ENCODE data around the gene STK11IP. TPM values are rescaled to one million over a fixed set of nuclear protein-coding genes. Genes with fewer than 3 reads are reported as not detected.

Gene STK11IP
- total RNA-seq, 2 experiments from 2014 or later: 23.5 to 26.1 TPM

DNA sequence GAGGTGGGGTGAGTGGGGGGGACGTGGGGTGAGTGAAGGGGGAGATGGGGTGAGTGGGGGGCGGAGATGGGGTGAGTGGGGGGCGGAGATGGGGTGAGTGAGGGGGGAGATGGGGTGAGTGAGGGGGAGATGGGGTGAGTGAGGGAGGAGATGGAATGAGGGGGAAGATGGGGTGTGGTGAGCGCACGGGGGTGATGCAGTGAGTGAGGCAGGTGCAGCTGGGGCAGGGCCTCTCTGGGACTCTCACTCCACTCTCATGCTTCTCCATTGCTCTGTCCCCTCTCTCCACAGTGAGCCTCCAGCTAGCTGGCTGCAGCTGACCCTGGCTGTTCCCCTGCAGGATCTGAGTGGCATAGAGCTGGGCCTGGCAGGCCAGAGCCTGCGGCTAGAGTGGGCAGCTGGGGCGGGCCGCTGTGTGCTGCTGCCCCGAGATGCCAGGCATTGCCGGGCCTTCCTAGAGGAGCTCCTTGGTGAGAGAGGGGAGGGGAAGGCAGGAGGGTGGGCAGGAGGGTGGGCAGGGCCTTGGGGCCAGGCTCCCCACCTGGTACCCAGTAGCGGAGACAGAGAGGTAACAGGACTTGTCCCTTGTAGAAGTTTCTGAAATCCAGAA lies 15.9 kb downstream of the STK11IP start:
- H3K27ac Mint-ChIP-seq: no peak overlapping the region
- H3K27me3 Mint-ChIP-seq: no peaks in the 10 kb centered on the region
- H3K4me3 Mint-ChIP-seq: no peak overlapping the region
- H3K4me1 Mint-ChIP-seq: peaks cover 10% of the 10 kb centered on the region
- no peaks in the 10 kb centered on the region for H3K9me3 Mint-ChIP-seq (ENCODE audit: low read depth)
- CTCF ChIA-PET: no interaction called here
- peaks cover 18% of the 10 kb centered on the region for H3K36me3 Mint-ChIP-seq (ENCODE audit: low read depth)
- POLR2A ChIA-PET: no interaction called here
- ATAC-seq (no peak), DNase-seq (no peak)
- intact Hi-C loops (cut with DNase I, micrococcal nuclease): no loop called here

DNA sequence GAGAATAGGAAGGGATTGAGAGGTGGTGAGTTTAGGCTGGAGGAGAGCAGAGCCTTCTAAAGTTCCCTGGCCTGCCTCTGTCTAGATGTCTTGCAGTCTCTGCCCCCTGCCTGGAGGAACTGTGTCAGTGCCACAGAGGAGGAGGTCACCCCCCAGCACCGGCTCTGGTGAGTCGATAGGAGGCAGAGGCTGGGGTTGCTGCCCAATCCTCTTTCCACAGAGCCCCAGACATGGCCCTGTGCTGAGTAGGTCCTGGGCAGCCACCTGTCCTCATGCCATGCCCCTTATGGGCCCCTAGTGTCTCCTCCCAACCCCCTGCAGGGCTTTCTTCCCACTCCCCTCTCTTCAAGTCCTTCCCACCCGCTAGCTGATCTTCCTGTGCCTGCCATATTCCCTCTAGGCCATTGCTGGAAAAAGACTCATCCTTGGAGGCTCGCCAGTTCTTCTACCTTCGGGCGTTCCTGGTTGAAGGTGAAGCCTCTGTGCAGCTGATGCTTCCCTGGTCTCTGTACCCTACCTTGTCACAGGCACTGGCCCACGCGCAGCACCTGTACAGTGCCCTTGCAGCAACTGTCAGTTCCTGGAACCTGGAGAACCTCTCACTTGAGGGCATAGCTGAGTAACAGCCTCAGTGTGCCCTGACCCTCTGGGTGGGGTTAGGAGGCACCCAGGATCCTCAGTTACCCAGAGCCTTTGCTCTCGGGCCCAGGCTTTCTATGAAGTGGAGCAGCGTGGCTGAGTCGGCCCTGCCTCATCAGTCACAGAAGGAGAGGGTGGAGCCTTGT lies 16.6 kb downstream of the STK11IP start:
- ATAC-seq (no peak), DNase-seq (no peak)
- Mint-ChIP-seq H3K4me1 (peaks cover 10% of the 10 kb centered on the region), H3K27me3 (no peaks in the 10 kb centered on the region), H3K4me3 (no peak overlapping the region), H3K27ac (no peak overlapping the region), H3K9me3 (ENCODE audit: low read depth) (no peaks in the 10 kb centered on the region), H3K36me3 (ENCODE audit: low read depth) (peaks cover 18% of the 10 kb centered on the region)
- ChIA-PET CTCF (interaction anchor here (0.6 kb wide), 1 partner anchor 76 kb away, joined by 3 read pairs; no protein-coding TSS in a partner anchor), POLR2A (no interaction called here)
- intact Hi-C loops (cut with DNase I, micrococcal nuclease): no loop called here

DNA sequence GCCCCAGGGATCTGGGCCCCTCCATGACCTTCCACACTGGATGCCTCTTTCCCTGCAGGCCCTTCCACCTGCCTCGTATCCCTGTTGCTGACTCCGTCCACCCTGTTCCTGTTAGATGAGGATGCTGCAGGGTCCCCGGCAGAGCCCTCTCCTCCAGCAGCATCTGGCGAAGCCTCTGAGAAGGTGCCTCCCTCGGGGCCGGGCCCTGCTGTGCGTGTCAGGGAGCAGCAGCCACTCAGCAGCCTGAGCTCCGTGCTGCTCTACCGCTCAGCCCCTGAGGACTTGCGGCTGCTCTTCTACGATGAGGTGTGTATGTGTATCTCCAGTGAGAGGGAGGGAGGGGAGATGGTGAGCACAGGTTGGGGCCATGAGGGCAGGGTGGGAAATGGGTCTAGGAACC lies 17.4 kb downstream of the STK11IP start:
- CTCF ChIA-PET: interaction anchor here (0.6 kb wide), 1 partner anchor 75 kb away, joined by 3 read pairs; no protein-coding TSS in a partner anchor
- peaks cover 10% of the 10 kb centered on the region for H3K4me1 Mint-ChIP-seq
- H3K36me3 Mint-ChIP-seq (ENCODE audit: low read depth): peaks cover 15% of the 10 kb centered on the region

DNA sequence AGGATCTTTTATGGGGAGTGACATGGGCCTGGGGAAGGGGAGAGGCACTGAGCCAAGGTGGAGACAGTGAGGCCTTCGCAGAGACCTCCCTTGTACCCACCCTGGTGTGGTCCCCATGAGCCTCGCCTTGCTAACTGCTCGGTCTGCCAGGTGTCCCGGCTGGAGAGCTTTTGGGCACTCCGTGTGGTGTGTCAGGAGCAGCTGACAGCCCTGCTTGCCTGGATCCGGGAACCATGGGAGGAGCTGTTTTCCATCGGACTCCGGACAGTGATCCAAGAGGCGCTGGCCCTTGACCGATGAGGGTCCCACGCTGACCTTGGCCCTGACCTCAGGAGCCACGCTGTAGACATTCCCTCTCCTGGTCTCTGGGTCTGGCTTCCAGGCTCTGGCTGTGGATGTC lies 18.2 kb downstream of the STK11IP start:
- Mint-ChIP-seq H3K4me3 (no peak overlapping the region), H3K36me3 (ENCODE audit: low read depth) (peaks cover 14% of the 10 kb centered on the region), H3K27ac (no peak overlapping the region), H3K9me3 (ENCODE audit: low read depth) (no peaks in the 10 kb centered on the region), H3K4me1 (peaks cover 10% of the 10 kb centered on the region), H3K27me3 (no peaks in the 10 kb centered on the region)
- ATAC-seq (no peak), DNase-seq (no peak)
- intact Hi-C loops (cut with DNase I, micrococcal nuclease): no loop called here
- ChIA-PET CTCF (no interaction called here), POLR2A (no interaction called here)

More for the DNA sequence above, 17.4 kb downstream of the STK11IP start:
- intact Hi-C loops (cut with DNase I, micrococcal nuclease): no loop called here
- no peaks in the 10 kb centered on the region for H3K27me3 Mint-ChIP-seq
- H3K27ac Mint-ChIP-seq: no peak overlapping the region
- POLR2A ChIA-PET: no interaction called here
- no peak overlapping the region for H3K4me3 Mint-ChIP-seq
- no peak for DNase-seq
- H3K9me3 Mint-ChIP-seq (ENCODE audit: low read depth): no peaks in the 10 kb centered on the region
- ATAC-seq: no peak

DNA sequence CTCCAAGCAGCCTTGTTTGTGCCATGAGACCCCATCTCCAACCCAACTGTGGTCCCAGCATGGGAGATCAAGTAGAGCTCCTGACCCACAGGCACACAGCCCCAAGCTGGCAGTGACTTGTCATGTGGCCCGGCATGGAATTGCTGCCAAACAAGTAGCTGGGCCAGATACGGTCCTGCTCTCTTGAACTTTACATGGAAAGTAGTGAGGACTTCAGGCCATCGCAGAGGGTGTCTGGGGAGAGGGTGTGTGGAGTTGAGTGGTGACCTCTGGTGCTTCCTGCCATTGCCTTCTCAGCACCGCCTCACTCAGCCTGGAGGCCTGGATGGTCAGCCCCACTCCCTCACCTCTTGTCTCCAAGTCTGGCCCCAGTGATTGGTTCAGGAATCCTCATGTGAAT lies 18.9 kb downstream of the STK11IP start:
- Mint-ChIP-seq H3K4me3 (no peak overlapping the region), H3K27ac (no peak overlapping the region), H3K9me3 (ENCODE audit: low read depth) (no peaks in the 10 kb centered on the region), H3K27me3 (no peaks in the 10 kb centered on the region), H3K36me3 (ENCODE audit: low read depth) (peaks cover 8% of the 10 kb centered on the region), H3K4me1 (peaks cover 10% of the 10 kb centered on the region)
- ChIA-PET CTCF (interaction anchor here (0.6 to 1.0 kb wide), 2 partner anchors 36 to 214 kb away, joined by 3 to 4 read pairs; no protein-coding TSS in a partner anchor), POLR2A (no interaction called here)
- intact Hi-C loops (cut with DNase I, micrococcal nuclease): no loop called here
- ATAC-seq: no peak
- DNase-seq: no peak

DNA sequence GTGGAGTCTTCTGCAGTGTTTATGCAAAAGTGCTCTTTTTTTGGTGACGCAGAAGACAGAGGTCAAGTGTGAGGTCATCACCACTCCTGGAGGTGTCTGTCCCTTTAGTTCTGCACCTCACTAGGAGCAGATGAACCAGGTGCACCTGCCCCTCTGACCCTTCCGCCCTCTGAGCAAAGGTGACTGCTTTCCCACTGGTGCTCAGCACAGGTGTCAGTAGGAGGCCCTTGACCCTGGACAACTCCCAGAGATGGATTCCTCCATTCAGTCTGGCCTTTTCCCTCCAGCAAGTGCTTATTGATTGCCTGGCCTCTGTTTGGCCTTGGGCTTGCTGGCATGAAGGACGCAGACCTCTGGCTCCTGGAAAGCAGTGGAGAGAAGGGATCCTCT lies 21.1 kb downstream of the STK11IP start:
- intact Hi-C loops (cut with DNase I, micrococcal nuclease): no loop called here
- peaks cover 2% of the 10 kb centered on the region for H3K27me3 Mint-ChIP-seq
- DNase-seq (no peak), ATAC-seq (no peak)
- CTCF ChIA-PET: no interaction called here
- no peaks in the 10 kb centered on the region for H3K9me3 Mint-ChIP-seq (ENCODE audit: low read depth)
- H3K27ac Mint-ChIP-seq: no peak overlapping the region
- no peaks in the 10 kb centered on the region for H3K4me1 Mint-ChIP-seq
- H3K36me3 Mint-ChIP-seq (ENCODE audit: low read depth): peaks cover 4% of the 10 kb centered on the region
- H3K4me3 Mint-ChIP-seq: no peak overlapping the region
- POLR2A ChIA-PET: no interaction called here

DNA sequence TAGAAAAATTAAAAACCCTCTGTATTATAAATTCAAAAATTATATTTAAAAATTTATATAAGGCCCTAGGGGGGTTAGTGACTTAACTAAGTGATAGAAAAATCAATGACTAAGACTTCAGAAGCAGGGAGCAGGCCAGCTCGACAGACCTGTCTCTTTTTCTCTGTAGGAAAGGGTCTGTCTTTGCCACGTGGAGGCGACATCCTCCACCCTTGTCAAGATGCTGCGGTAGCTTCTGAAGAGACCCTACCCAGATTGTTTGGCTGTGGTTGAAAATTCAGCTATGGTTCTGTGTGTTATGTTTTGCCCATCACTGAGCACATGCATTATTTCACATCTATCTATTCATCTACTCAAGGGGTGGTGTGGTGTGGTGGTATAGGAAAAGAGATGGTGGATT lies 21.6 kb downstream of the STK11IP start:
- CTCF ChIA-PET: interaction anchor here (0.6 kb wide), 1 partner anchor 8 kb away, joined by 3 read pairs; no protein-coding TSS in a partner anchor
- H3K9me3 Mint-ChIP-seq (ENCODE audit: low read depth): no peaks in the 10 kb centered on the region
- no peak overlapping the region for H3K27ac Mint-ChIP-seq
- intact Hi-C loops (cut with DNase I, micrococcal nuclease): no loop called here
- DNase-seq (no peak), ATAC-seq (no peak)
- H3K4me1 Mint-ChIP-seq: no peaks in the 10 kb centered on the region
- H3K36me3 Mint-ChIP-seq (ENCODE audit: low read depth): peaks cover 4% of the 10 kb centered on the region
- POLR2A ChIA-PET: no interaction called here
- H3K4me3 Mint-ChIP-seq: no peak overlapping the region
- H3K27me3 Mint-ChIP-seq: peaks cover 2% of the 10 kb centered on the region

DNA sequence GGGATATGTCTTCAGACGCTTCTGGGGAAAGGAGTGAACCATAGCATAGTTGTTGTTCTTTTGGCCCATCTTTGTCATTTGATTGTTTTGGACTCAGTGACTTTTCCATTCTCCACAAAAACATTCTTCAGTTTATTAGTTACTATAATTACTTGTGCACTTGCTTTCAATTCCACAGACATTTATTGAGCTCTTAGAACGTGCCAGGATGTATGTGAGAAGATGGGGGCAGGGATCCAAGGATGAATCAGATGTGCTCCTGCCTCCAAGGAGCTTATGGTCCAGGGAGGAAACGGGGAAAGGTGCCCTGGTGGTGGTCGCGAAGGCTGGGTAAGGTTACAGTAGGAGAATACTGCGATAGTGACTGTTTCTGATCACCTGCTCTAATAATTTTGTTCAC lies 22.9 kb downstream of the STK11IP start:
- ChIA-PET POLR2A (no interaction called here), CTCF (interaction anchor here (0.6 to 1.5 kb wide), 3 partner anchors 12 to 145 kb away, joined by 3 to 5 read pairs (median 3); no protein-coding TSS in a partner anchor)
- Mint-ChIP-seq H3K4me1 (no peaks in the 10 kb centered on the region), H3K27ac (no peak overlapping the region), H3K27me3 (peaks cover 2% of the 10 kb centered on the region), H3K9me3 (ENCODE audit: low read depth) (no peaks in the 10 kb centered on the region), H3K36me3 (ENCODE audit: low read depth) (no peaks in the 10 kb centered on the region), H3K4me3 (no peak overlapping the region)
- DNase-seq (no peak), ATAC-seq (no peak)
- intact Hi-C loops (cut with DNase I, micrococcal nuclease): no loop called here

DNA sequence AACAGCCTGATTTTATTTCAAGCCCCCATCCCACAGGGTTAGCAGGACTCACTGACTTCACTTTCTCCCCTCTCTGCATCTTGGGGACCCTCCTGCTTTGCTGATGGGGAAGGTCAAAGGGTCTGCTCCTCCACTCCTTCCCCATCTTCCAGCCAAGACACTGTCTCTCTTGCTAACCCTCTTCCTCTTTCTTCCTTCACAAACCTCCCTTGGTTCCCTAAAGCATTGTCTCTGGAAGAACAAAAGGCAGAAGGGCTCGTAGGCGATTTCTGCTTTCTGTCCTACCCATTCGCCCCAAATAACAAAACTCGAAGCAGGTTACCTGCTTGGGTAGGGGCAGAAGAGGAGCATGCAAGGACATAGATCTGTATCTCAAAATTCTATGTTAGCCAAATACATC lies 24.3 kb downstream of the STK11IP start:
- H3K9me3 Mint-ChIP-seq (ENCODE audit: low read depth): no peaks in the 10 kb centered on the region
- ChIA-PET CTCF (no interaction called here), POLR2A (no interaction called here)
- H3K4me1 Mint-ChIP-seq: peaks cover 1% of the 10 kb centered on the region
- intact Hi-C loops (cut with DNase I, micrococcal nuclease): no loop called here
- DNase-seq (no peak), ATAC-seq (no peak)
- H3K27me3 Mint-ChIP-seq: peaks cover 8% of the 10 kb centered on the region
- no peak overlapping the region for H3K27ac Mint-ChIP-seq
- H3K4me3 Mint-ChIP-seq: no peak overlapping the region
- no peaks in the 10 kb centered on the region for H3K36me3 Mint-ChIP-seq (ENCODE audit: low read depth)

DNA sequence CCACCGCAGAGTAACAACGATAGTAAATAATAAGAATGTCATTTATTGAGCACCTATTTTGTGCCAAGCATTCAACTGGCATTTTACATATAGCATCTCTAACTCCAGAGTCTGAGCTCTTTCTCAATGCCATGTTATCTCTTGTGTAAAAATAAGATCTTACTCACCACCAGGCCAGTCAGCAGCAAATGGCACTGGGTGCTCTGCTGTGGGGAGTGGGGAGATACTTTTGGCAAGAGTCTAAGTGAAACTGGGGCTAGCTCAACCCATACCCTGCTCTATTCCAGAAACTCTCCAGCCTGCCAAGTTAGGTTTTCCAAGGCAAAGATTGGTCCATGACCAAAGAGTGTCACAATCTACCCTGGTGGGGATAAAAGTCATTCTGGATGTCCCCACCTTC lies 24.8 kb downstream of the STK11IP start:
- CTCF ChIA-PET: no interaction called here
- H3K4me3 Mint-ChIP-seq: no peak overlapping the region

DNA sequence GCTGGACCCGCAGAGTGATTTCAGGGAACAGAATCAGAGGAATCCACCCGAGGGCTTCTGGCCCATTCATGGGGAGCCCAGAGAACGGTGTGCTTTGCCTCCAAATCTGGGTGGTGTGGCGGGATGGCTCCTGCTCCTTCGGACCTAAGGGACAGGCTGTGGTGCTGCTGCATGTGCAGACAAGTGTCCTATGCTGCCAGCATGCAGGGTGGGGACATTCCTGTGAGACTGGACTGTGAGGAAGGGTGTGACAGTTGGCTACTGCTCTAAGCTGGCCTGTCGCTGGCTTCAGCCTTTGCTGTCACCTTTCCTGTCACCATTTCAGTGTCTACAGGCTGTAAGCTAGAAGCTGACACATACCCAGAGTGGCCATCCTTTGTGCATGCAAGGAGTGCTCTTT lies 26.9 kb downstream of the STK11IP start:
- intact Hi-C loops (cut with DNase I, micrococcal nuclease): no loop called here
- H3K4me1 Mint-ChIP-seq: peaks cover 3% of the 10 kb centered on the region
- H3K27me3 Mint-ChIP-seq: peaks cover 16% of the 10 kb centered on the region
- no peak for ATAC-seq
- H3K36me3 Mint-ChIP-seq (ENCODE audit: low read depth): no peaks in the 10 kb centered on the region
- ChIA-PET POLR2A (no interaction called here), CTCF (interaction anchor here (0.6 to 1.1 kb wide), 2 partner anchors 64 to 94 kb away, joined by 3 read pairs; no protein-coding TSS in a partner anchor)
- no peak for DNase-seq
- H3K27ac Mint-ChIP-seq: no peak overlapping the region
- H3K4me3 Mint-ChIP-seq: no peak overlapping the region
- no peaks in the 10 kb centered on the region for H3K9me3 Mint-ChIP-seq (ENCODE audit: low read depth)

More for the DNA sequence above, 24.8 kb downstream of the STK11IP start:
- DNase-seq (no peak), ATAC-seq (no peak)
- Mint-ChIP-seq H3K36me3 (ENCODE audit: low read depth) (no peaks in the 10 kb centered on the region), H3K9me3 (ENCODE audit: low read depth) (no peaks in the 10 kb centered on the region), H3K27ac (no peak overlapping the region), H3K4me1 (peaks cover 3% of the 10 kb centered on the region), H3K27me3 (peaks cover 10% of the 10 kb centered on the region)
- POLR2A ChIA-PET: no interaction called here
- intact Hi-C loops (cut with DNase I, micrococcal nuclease): no loop called here

DNA sequence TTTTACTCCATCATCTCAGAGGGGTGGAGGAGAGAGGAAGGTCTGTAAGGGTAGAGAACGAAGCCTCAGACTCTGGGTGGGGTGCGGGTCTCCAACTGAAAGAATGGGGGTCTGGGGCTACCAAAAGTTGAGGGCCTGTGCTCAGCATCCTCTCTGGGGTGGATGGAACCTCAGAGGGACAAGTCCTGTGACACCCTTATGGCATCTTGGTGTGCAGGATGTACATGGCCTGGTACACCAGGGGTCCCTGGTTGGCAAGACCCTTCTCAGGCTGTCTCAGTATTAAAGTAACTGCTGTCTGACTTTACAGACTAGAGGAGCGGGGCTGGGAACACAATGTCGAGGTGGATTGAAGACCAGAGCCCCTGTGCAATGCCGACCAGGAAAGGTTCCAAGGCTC lies 27.5 kb downstream of the STK11IP start:
- Mint-ChIP-seq H3K27ac (no peak overlapping the region), H3K4me1 (peaks cover 3% of the 10 kb centered on the region), H3K9me3 (ENCODE audit: low read depth) (no peaks in the 10 kb centered on the region), H3K36me3 (ENCODE audit: low read depth) (no peaks in the 10 kb centered on the region), H3K4me3 (no peak overlapping the region), H3K27me3 (peaks cover 16% of the 10 kb centered on the region)
- ATAC-seq (no peak), DNase-seq (no peak)
- ChIA-PET POLR2A (no interaction called here), CTCF (interaction anchor here (0.6 kb wide), 1 partner anchor 95 kb away, joined by 3 read pairs; no protein-coding TSS in a partner anchor)
- intact Hi-C loops (cut with DNase I, micrococcal nuclease): no loop called here

All from activated CD4-positive, alpha-beta T cell treated with anti-CD3 and anti-CD28 coated beads for 36 hours (primary cell).